Measurements from ENCODE around the gene GZMM. TPM values are rescaled to one million over a fixed set of nuclear protein-coding genes. Genes with fewer than 3 reads are reported as not detected.
A peak's percentile ranks its signal among the peaks of the same experiment; 100 is the strongest.

Gene GZMM
- total RNA-seq, 1 experiment from 2014 or later: 0.66 TPM

GRCh38 chr19:577439-578392 is 33.9 kb downstream of the GZMM start:
- H3K56ac ChIP-seq (ENCODE audit: insufficient read length, low read depth, low read length): no peak overlapping the region

More at GRCh38 chr19:577439-578392, 33.9 kb downstream of the GZMM start:
- Histone ChIP-seq H3K4ac (ENCODE audit: low read depth, low read length) (no peak overlapping the region), H3K4me1 (ENCODE audit: insufficient read depth, low read length) (no peaks in the 10 kb centered on the region; the same call in 1 of the 2 replicates), H4K5ac (ENCODE audit: insufficient read length, low read depth, low read length) (no peak overlapping the region), H3K23ac (ENCODE audit: insufficient read length, low read depth, low read length) (no peak overlapping the region), H2BK5ac (ENCODE audit: insufficient read length, low read length) (no peak overlapping the region), H4K20me1 (ENCODE audit: control insufficient read depth, insufficient read depth, insufficient read length) (peaks cover 2% of the 10 kb centered on the region), H3K9me3 (ENCODE audit: control insufficient read depth, low read depth, low read length) (no peaks in the 10 kb centered on the region), H3K27ac (ENCODE audit: insufficient read length, low read depth, low read length) (no peak overlapping the region), H4K91ac (ENCODE audit: insufficient read length, low read depth, low read length) (no peak overlapping the region), H3K4me2 (ENCODE audit: insufficient read depth, insufficient read length, low read length) (no peak overlapping the region), H3T11ph (ENCODE audit: low read length) (no peak overlapping the region), H3K27me3 (ENCODE audit: insufficient read depth, low read length) (no peaks in the 10 kb centered on the region), H3K79me1 (ENCODE audit: insufficient read depth, low read depth, low read length, poor library complexity, severe bottlenecking) (peaks cover 6% of the 10 kb centered on the region), H2BK20ac (ENCODE audit: low read depth, low read length, poor library complexity, severe bottlenecking) (no peak overlapping the region), H3K14ac (ENCODE audit: insufficient read depth, low read length) (no peak overlapping the region), H2AFZ (ENCODE audit: low read length) (no peak overlapping the region), H3K23me2 (ENCODE audit: insufficient read length, low read depth, low read length, poor library complexity, severe bottlenecking) (peaks cover 8% of the 10 kb centered on the region), H2BK12ac (ENCODE audit: insufficient read length, low read depth, low read length) (no peak overlapping the region), H2BK120ac (ENCODE audit: low read depth, low read length, poor library complexity, severe bottlenecking) (no peak overlapping the region), H4K8ac (replicated peaks; ENCODE audit: insufficient read length, low read depth, low read length) (no peak overlapping the region), H3K9ac (ENCODE audit: extremely low read depth, insufficient read length, low read length) (no peak overlapping the region), H2AK5ac (ENCODE audit: insufficient read length, low read length) (no peak overlapping the region), H3K79me2 (ENCODE audit: insufficient read depth, low read length) (peaks cover 51% of the 10 kb centered on the region), H3K18ac (ENCODE audit: insufficient read length, low read depth, low read length) (no peak overlapping the region), H2BK15ac (ENCODE audit: low read depth, low read length) (no peak overlapping the region)
- TF ChIP-seq, protein P1, sequence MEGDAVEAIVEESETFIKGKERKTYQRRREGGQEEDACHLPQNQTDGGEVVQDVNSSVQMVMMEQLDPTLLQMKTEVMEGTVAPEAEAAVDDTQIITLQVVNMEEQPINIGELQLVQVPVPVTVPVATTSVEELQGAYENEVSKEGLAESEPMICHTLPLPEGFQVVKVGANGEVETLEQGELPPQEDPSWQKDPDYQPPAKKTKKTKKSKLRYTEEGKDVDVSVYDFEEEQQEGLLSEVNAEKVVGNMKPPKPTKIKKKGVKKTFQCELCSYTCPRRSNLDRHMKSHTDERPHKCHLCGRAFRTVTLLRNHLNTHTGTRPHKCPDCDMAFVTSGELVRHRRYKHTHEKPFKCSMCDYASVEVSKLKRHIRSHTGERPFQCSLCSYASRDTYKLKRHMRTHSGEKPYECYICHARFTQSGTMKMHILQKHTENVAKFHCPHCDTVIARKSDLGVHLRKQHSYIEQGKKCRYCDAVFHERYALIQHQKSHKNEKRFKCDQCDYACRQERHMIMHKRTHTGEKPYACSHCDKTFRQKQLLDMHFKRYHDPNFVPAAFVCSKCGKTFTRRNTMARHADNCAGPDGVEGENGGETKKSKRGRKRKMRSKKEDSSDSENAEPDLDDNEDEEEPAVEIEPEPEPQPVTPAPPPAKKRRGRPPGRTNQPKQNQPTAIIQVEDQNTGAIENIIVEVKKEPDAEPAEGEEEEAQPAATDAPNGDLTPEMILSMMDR (conservative IDR thresholded peaks at IDR 0.05): peak; percentile 34; the same call in 2 of the 3 replicates
- DNase-seq: no peak
- Mint-ChIP-seq H3K27me3 (ENCODE audit: low read depth) (no peaks in the 10 kb centered on the region), H3K4me1 (peaks cover 16 to 29% of the 10 kb centered on the region in 2 experiments), H3K27ac (peak overlapping the region in 2 of 3 experiments; percentile 64 to 83; a peak in 1 of 7 replicates), H3K9me3 (no peaks in the 10 kb centered on the region), H3K36me3 (ENCODE audit: insufficient read depth in 1 of 3, low read depth in 3 of 3) (peaks cover 6 to 33% (median 33%) of the 10 kb centered on the region in 3 experiments; a peak in 6 of 7 replicates), H3K4me3 (no peak overlapping the region)
- WGBS (ENCODE audit: extremely low coverage, insufficient read length, low lambda C conversion rate): no CpG with 5 or more reads among the region's 66 CpGs
